ENCODE results near the gene MTIF2.
A peak's percentile ranks its signal among the peaks of the same experiment; 100 is the strongest.
"Not testable (repeated sequence)": the region's sequence is repeated elsewhere in the genome, so short reads cannot be mapped to it uniquely, and the experiment has no call there.

The MTIF2 gene

GRCh38 chr2:55242617-55243016 is 26.4 kb downstream of the MTIF2 start:
- DNase-seq (ENCODE audit: low spot score), result no peak

DNA sequence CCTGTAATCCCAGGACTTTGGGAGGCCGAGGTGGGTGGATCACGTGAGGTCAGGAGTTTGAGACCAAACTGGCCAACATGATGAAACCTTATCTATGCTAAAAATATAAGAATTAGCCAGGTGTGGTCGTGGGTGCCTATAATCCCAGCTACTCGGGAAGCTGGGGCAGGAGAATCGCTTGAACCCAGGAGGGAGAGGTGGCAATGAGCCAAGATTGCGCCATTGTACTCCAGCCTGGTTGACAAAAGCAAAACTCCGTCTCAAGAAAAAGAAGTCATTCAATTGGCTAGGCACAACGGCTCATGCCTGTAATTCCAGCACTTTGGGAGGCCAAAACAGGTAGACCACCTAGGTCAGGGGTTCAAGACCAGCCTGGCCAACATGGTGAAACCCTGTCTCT is 27.4 kb downstream of the MTIF2 start:
- DNase-seq (ENCODE audit: low spot score), result not testable (repeated sequence)

GRCh38 chr2:55239656-55240222 is 29.3 kb downstream of the MTIF2 start:
- no peak for DNase-seq (ENCODE audit: low spot score)

GRCh38 chr2:55236992-55237543 is 32.0 kb downstream of the MTIF2 start:
- no peak for DNase-seq (ENCODE audit: low spot score)

DNA sequence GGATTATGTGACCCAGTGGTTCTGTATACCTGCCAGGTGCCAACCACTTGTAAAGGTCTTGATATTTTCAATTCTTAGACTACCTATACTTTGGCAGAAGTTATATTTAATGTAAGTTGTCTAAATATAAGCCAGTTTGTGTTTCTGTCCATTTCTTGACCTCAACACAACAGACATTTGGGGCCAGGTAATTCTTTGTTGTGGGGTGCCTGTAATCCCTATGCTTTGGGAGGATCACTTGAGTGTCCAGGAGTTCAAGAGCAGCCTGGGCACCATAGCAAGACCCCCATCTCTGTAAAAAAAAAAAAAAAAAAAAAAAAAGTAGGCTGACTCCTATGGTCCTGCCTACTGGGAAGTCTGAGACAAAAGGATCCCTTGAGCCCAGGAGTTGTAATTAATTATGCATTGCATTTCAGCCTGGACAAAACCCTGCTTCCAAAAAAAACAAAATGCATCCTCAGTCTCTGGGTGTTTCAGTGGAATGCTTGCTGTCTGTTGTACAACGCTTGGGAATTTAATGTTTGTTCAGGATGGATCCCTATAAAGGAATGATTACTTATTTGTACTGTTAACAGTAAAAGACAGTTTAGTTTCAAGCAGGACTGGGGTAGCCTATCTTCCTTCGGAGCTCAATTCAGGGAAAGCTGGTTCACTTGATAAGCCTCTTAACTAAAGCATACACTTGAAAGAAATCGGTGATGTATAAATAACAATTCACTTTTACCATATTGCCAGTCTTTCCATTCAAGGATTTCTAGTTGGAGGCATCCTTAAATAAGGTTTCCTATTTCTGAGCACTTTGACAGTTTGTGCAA is 33.1 kb downstream of the MTIF2 start:
- DNase-seq (ENCODE audit: low spot score), result no peak

GRCh38 chr2:55233658-55233940 is 35.4 kb downstream of the MTIF2 start:
- DNase-seq (ENCODE audit: low spot score), result no peak

DNA sequence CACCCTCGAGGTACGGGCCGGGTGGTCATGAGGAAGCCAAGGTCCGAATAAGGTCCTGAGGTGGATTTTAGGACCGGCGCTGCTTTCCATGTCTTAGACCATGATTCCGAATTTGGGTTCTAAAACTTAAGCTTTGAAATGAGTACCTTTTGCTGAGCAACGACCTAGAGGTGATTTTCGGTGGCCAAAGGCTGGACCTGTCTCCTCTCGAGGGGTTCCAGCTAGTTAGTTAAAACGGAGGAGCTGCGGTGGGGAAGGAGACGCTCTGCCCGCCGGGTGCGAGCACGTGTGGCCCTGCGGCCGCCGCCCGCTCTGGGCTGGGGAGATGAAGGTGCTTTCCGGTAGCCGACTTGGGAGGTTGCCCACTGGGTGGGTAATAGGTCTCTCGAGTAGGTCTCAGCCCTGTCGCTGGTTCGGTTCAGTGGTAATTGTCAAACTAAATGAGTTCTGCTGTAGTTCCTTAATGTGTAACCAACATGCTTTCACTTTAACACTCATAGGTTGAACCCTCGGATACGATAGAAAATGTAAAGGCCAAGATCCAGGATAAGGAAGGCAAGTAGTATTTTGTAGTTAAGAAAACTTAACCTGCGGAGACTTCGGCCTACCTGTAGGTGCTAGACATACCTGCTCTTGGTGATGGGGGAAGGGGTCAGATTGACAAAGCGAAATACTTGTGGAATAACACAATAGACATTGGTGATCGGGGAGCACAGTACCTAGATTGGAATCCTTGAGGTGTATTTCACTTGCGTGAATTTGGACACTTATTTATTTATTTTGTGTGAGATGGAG is 36.0 kb downstream of the MTIF2 start:
- DNase-seq (ENCODE audit: low spot score), result peak; percentile 39

DNA sequence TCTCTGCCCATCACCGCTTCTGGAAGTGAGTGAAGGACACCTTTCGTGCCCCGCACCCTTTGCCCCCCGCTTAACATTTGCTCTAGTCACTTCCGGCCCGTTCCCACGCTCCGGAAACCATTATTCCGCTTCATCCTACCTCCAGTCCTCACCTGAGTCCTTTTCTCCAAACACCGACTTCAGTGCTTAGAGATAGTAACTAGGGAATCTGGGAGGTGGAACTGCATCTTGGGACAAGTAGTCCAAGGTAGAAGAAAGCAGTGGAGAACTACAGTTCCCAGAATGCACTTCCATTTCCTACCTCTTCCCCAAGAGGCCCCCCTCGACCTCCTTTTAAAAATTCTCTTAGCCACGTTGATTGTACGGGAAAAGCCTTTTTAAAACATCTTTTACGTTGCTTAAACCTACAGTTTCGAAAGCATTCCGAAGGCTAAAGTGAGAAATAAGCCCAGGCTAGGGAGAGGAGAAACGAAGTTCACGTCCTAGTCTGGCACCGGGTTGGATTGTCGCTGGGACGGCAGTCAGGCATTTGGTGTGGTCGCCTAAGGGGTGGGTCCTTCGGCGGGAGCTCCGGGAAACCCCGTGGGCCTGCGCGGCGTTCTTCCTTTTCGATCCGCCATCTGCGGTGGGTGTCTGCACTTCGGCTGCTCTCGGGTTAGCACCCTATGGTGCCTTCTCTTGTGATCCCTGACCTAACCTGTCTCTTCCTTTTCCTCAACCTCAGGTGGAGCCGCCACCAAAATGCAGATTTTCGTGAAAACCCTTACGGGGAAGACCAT is 36.8 kb downstream of the MTIF2 start, which contains the start of the genes CLHC1 and RPS27A:
CLHC1 (minus strand) TSS at position 210 of the 779 bp plus-strand sequence. CDS start 9,882 bp downstream, outside the sequence.
RPS27A (plus strand) TSS at position 605 of the 779 bp plus-strand sequence; CDS start at position 742, 137 bp downstream.
- DNase-seq (ENCODE audit: low spot score), result peak; percentile 93

DNA sequence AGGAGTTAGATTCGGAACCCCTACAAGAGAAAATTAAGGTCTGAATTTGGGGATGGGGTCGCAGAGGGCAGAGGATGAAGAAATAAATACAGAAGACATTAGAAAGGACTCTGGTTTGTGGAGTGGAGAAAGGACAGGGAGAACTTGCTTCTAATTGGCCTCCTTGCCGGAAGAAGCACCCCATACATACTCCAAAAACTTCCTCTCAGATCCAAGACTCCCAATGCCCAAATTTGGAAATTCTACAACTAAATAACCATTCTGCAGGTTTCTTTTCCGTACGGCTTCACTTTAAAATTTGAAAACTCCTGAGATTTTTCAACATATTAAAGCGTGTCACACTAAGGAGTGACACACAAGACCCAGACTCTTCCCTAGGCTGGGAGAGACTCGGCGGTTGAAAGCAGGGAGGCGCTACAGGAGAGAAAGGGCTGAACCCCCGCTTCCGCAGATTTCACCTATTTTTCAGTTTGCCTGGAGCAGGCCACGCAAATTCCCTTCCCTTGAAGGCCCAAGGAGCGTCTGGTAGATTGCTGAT is 37.4 kb downstream of the MTIF2 start:
- DNase-seq (ENCODE audit: low spot score), result no peak

DNA sequence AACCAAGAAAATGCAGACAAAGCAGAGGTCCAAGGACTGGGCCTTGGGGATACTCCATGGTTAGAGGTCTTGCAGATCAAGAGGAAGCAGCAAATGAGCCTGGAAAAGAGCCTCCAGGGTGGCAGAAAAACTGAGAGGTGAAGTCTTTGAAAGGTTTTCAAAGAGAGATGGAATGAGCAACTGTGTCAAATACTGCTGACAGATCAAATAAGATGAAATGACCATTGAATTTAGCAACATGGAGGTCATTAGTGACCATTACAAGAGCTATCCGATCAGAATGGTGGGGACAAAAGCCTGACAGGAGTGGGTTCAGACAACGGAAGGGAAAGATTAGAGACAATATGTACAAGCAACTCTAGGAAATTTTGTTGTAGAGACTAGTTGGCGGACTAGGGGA is 38.5 kb downstream of the MTIF2 start:
- DNase-seq (ENCODE audit: low spot score), result no peak

GRCh38 chr2:55229221-55229620 is 39.8 kb downstream of the MTIF2 start:
- DNase-seq (ENCODE audit: low spot score), result no peak

GRCh38 chr2:55228226-55228563 is 40.8 kb downstream of the MTIF2 start:
- no peak for DNase-seq (ENCODE audit: low spot score)

GRCh38 chr2:55227437-55228225 is 41.4 kb downstream of the MTIF2 start:
- DNase-seq (ENCODE audit: low spot score), result not testable (repeated sequence)

DNA sequence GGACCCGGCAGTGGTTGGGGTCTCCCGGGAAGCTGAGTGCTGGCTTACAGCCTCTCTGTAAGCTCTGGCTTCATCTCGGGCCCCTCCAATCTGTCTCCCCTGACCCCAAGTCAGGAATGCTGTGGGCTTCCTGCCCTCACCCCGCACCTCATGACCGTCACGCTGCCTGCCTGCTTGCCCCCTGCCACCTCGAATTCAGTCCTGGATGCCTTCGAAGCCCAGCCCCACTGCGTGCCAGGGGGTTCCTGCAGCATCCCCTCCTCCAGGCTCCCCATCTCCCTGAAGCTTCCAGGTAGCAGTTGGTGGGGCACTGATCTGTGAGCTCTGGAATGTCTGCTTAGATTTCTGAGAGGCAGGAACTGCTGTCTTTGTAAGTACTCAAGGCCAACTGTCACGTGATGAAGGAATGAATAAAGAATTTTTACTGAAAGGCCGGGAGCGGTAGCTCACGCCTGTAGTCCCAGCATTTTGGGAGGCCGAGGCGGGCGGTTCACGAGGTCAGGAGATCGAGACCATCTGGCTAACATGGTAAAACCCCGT is 43.5 kb downstream of the MTIF2 start:
- no peak for DNase-seq (ENCODE audit: low spot score)

DNA sequence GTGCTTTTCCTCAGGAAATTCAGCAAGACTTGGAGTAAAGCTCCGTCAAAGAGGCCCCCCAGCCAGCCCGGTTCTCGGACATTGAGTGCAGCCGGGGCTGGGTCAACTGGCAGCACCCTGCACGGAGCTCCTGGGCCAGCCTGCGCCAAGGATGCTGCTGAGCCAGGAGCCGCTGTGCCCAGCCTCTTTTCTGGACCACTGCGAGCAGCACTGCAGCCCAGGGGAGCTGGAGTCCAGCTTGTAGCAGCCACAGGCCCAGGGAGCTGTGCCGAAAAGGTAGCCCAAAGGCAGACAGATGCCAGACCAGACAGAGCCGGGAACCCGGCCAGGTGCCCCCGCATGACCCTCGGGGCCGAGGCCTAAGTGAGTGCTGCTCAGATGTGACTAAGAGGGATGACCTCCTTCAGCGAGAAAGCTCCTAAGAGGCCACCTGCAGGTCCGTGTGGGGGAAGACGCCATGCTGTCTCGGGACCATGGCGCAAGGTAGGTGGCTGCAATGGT is 44.2 kb downstream of the MTIF2 start:
- DNase-seq (ENCODE audit: low spot score), result no peak

DNA sequence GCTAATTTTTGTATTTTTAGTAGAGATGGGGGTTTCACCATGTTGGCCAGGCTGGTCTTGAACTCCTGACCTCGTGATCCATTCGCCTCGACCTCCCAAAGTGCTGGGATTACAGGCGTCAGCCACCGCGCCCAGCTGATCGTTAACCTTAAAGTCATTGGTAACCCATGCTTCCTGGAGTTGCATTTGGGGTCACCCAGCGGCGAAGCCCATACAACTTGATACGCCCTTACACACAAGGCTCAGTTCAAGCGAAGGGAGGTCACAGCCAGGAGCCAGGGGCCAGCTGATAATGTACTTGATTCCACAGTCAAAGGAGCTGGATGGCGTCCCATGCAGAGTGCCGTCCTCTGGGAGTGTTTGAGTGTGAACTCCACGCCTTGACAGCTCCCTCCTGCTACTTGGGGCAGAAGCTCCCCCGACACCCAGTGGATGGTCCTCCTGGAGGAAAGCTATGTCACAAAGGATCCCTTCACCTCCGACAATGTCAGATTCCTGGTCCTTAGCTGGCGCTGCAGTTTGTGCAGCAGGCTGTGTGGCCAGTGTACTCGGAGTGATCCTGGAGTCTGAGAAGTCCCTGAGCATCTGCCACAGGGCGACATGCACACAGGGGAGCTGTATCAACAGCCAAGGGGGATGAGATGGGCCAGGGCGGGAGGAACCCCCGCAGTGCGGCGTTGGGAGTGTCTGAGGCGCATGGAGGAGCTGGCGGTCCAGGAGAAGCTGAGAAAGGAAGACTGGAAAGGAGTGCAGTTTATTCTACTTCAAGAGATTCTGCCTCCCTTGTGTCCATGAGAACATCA is 44.9 kb downstream of the MTIF2 start:
- no peak for DNase-seq (ENCODE audit: low spot score)

- no peak for DNase-seq (ENCODE audit: low spot score)
These were observed 55.2 kb downstream of the MTIF2 start for GRCh38 chr2:55213822-55214221.

GRCh38 chr2:55204950-55205349 is 64.1 kb downstream of the MTIF2 start:
- no peak for DNase-seq (ENCODE audit: low spot score)

DNA sequence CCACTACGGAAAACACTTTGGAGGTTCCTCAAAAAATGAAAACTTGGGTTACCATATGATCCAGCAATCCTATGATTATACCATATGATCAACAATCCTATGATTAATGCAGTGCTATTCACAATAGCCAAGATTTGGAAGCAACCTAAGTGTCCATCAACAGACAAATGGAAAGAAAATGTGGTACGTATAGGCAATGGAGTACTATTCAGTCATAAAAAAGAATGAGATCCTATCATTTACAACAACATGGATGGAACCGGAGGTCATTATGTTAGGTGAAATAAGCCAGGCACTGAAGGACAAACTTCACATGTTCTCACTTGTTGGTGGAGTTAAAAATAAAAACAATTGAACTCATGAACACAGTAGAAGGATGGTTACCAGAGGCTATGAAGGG is 64.5 kb downstream of the MTIF2 start:
- no peak for DNase-seq (ENCODE audit: low spot score)

GRCh38 chr2:55200416-55200815 is 68.6 kb downstream of the MTIF2 start:
- no peak for DNase-seq (ENCODE audit: low spot score)
